Lower leg skin (tissue), 3 donors: ENCODE measurements around the gene FCHSD1.

Source experiments
- CTCF ChIP-seq, 3 donors: fragments of 450-650 bp; IDR thresholded peaks; one replicate each; pipeline ENCODE4 v1.5.1; 2016; ENCODE audit warnings: antibody characterized with exemption in 3 of 3, mild to moderate bottlenecking in 3 of 3, moderate library complexity in 2 of 3
- POLR2A ChIP-seq, 2 donors: fragments of 450-650 bp; IDR thresholded peaks; one replicate each; pipeline ENCODE4 v1.6.1; 2016 to 2017; ENCODE audit warnings: antibody characterized with exemption in 2 of 2, mild to moderate bottlenecking in 1 of 2, moderate library complexity in 1 of 2

- no peak for TF ChIP-seq CTCF (IDR thresholded peaks at IDR 0.05)
- TF ChIP-seq POLR2A (IDR thresholded peaks at IDR 0.05): no peak
Observed at GRCh38 chr5:141641634-141642267, 9.5 kb downstream of the FCHSD1 start.
